ENCODE data around the gene CEP72. TPM values are rescaled to one million over a fixed set of nuclear protein-coding genes. Genes with fewer than 3 reads are reported as not detected.

Gene CEP72
- total and polyA plus RNA-seq, 2 of the 13 experiments (the other 11 are each of a cell fraction or from before 2014, with no cell fraction given) = 3.4 to 9.4 TPM

- TF ChIP-seq KLF16 (CRISPR knock-in tag; IDR thresholded peaks at IDR 0.05) (0 out of 4 replicates have a peak, but pooled peaks of 1 of the 2 experiments have one; percentile 14), NCOA5 (CRISPR knock-in tag; IDR thresholded peaks at IDR 0.05) (no peak), ERF (CRISPR knock-in tag; IDR thresholded peaks at IDR 0.05) (peak; percentile 49; the same call in 1 of the 2 replicates), ARNTL (CRISPR knock-in tag; IDR thresholded peaks at IDR 0.05) (0 out of 2 replicates have a peak, but pooled peaks have one; percentile 43), ZNF574 (CRISPR knock-in tag; IDR thresholded peaks at IDR 0.05) (peak; percentile 44; the same call in 1 of the 2 replicates), AKAP8 (CRISPR knock-in tag; IDR thresholded peaks at IDR 0.05) (peak; percentile 99), ZFX (CRISPR knock-in tag; IDR thresholded peaks at IDR 0.05; ENCODE audit: low read depth) (peak; percentile 58), RXRA (CRISPR knock-in tag; IDR thresholded peaks at IDR 0.05) (peak; percentile 66), MEIS1 (CRISPR knock-in tag; IDR thresholded peaks at IDR 0.05; ENCODE audit: borderline replicate concordance) (no peak; the same call in 1 of the 2 replicates), SP4 (CRISPR knock-in tag; IDR thresholded peaks at IDR 0.05) (0 out of 2 replicates have a peak, but pooled peaks have one; percentile 35), TFDP2 (CRISPR knock-in tag; IDR thresholded peaks at IDR 0.05) (0 out of 2 replicates have a peak, but pooled peaks have one; percentile 37), SSRP1 (CRISPR knock-in tag; IDR thresholded peaks at IDR 0.05) (peak; percentile 69; the same call in 1 of the 2 replicates), HINFP (CRISPR knock-in tag; IDR thresholded peaks at IDR 0.05; ENCODE audit: low read depth) (0 out of 2 replicates have a peak, but pooled peaks have one; percentile 36), SIX1 (CRISPR knock-in tag; IDR thresholded peaks at IDR 0.05; ENCODE audit: borderline replicate concordance) (no peak), ZNF674 (CRISPR knock-in tag; IDR thresholded peaks at IDR 0.05; ENCODE audit: low read depth) (no peak), IRF9 (CRISPR knock-in tag; IDR thresholded peaks at IDR 0.05; ENCODE audit: borderline replicate concordance) (0 out of 2 replicates have a peak, but pooled peaks have one; percentile 30), STAG1 (CRISPR knock-in tag; IDR thresholded peaks at IDR 0.05) (peak; percentile 89), POGZ (CRISPR knock-in tag; IDR thresholded peaks at IDR 0.05) (no peak)
Measured at GRCh38 chr5:671459-672328, 59.6 kb downstream of the CEP72 start (continued).

All from HepG2 (cell line).